Activated naive CD4-positive, alpha-beta T cell treated with anti-CD3 and anti-CD28 coated beads, Interleukin-2, amount 10 ng/mL, durations not matched to agents 7 days and 5 days (primary cell): ENCODE results near the gene RPS23.
A peak's percentile ranks its signal among the peaks of the same experiment; 100 is the strongest.

Source experiments
- CTCF ChIA-PET: fragments of 350-600 bp; sonication (Branson Sonifier 250); formaldehyde crosslinking; loops from one replicate; lab custom pipeline; 2021; ENCODE audit warnings: antibody characterized with exemption; lab: Charles Lee
- DNase-seq: peaks from one replicate; pipeline ENCODE4 v3.0.0-alpha.2; 2020
- H3K27ac Mint-ChIP-seq: one replicate; pipeline ENCODE4 v1.8.0; 2021; ENCODE audit warnings: mild to moderate bottlenecking, moderate library complexity, mixed read lengths
- H3K27me3 Mint-ChIP-seq: one replicate; pipeline ENCODE4 v1.8.0; 2021; ENCODE audit warnings: mild to moderate bottlenecking, mixed read lengths
- H3K36me3 Mint-ChIP-seq: one replicate; pipeline ENCODE4 v1.8.0; 2021; ENCODE audit warnings: mixed read lengths
- H3K4me1 Mint-ChIP-seq: one replicate; pipeline ENCODE4 v1.8.0; 2021; ENCODE audit warnings: mixed read lengths
- H3K4me3 Mint-ChIP-seq: one replicate; pipeline ENCODE4 v1.8.0; 2021; ENCODE audit warnings: mild to moderate bottlenecking, moderate library complexity, mixed read lengths
- H3K9me3 Mint-ChIP-seq: one replicate; pipeline ENCODE4 v1.8.0; 2021; ENCODE audit warnings: mixed read lengths

The RPS23 gene

DNA sequence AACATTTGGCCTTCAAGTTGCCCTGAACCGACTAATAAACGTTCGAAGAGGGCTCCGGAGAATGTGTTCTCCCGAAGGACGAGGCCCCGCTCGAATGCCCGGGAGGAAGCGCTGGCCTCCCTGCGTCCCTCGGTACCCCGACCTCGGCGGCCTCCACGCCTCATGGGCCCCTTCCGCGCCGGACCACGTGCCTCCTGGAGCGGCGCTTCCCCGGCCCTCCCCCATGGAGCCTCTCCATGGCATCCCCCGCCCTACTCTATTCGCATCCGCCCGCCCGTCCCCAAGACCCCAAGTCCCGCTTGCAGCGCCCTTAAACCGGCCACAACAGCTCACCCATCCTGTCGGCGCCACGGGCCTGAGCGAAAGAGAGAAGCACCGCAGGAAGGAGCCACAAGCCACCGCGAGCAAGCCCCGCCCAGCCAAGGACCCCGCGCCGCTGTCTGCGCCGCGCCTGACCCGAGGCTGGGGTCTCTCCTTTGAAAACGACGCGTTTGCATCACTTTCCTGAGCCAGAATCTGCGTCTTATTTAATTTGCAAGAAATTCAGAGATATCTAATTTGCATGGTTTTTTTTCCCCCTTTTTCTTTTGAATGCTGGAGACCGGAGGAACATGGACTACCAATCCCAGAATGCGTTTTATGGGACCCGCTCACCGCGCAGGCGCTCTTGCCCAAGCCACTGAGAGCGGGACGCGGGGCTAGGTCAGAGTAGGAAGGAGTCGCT, at the start of gene RPS23:
TSS of gene RPS23 (minus strand) at position 368 of the 724 bp plus-strand sequence. CDS start at position 337, 31 bp downstream.
- CTCF ChIA-PET: interaction anchor here (1.3 kb wide), 1 partner anchor 19 kb away, joined by 5 read pairs; no protein-coding TSS in a partner anchor
- no peaks in the 10 kb centered on the region for H3K9me3 Mint-ChIP-seq
- peak within 1 kb of the TSS; percentile 91 for H3K4me3 Mint-ChIP-seq
- H3K36me3 Mint-ChIP-seq: peaks cover 38% of the 10 kb centered on the region
- H3K27me3 Mint-ChIP-seq: peaks cover 4% of the 10 kb centered on the region
- H3K27ac Mint-ChIP-seq: peak within 1 kb of the TSS; percentile 97
- peaks cover 53% of the 10 kb centered on the region for H3K4me1 Mint-ChIP-seq
- DNase-seq: peak; percentile 92

- Mint-ChIP-seq H3K36me3 (no peaks in the 10 kb centered on the region), H3K9me3 (no peaks in the 10 kb centered on the region)
- no peak for DNase-seq
Measured at GRCh38 chr5:82327941-82328340, 49.8 kb upstream of the RPS23 start.

DNA sequence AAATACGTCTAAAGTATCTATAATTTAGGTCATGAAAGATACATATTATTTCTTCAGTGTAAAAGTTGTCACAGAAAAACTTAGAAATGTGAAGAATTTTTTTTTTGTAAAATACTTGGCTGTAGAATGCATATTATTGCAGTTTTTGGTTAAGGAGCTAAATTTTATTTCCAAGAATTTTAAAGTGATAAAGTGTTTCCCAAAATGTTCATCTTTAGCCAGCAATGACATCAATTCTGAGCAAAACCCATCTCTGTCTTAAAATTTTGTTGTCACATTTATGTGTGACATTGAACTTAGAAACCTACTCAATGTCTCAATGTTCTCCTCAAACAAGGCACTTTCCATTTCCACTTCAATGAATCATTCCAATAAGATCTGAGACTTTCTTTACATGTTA, 47.8 kb upstream of the RPS23 start:
- CTCF ChIA-PET: no interaction called here
- Mint-ChIP-seq H3K4me3 (no peak overlapping the region), H3K27me3 (peaks cover 15% of the 10 kb centered on the region), H3K4me1 (no peaks in the 10 kb centered on the region), H3K27ac (no peak overlapping the region), H3K36me3 (no peaks in the 10 kb centered on the region), H3K9me3 (no peaks in the 10 kb centered on the region)
- DNase-seq: no peak

More at GRCh38 chr5:82327941-82328340, 49.8 kb upstream of the RPS23 start:
- no peak overlapping the region for H3K4me3 Mint-ChIP-seq
- no peak overlapping the region for H3K27ac Mint-ChIP-seq
- CTCF ChIA-PET: interaction anchor here (2.3 kb wide), 1 partner anchor 22 kb away, joined by 14 read pairs; no protein-coding TSS in a partner anchor
- peaks cover 15% of the 10 kb centered on the region for H3K27me3 Mint-ChIP-seq
- H3K4me1 Mint-ChIP-seq: no peaks in the 10 kb centered on the region

DNA sequence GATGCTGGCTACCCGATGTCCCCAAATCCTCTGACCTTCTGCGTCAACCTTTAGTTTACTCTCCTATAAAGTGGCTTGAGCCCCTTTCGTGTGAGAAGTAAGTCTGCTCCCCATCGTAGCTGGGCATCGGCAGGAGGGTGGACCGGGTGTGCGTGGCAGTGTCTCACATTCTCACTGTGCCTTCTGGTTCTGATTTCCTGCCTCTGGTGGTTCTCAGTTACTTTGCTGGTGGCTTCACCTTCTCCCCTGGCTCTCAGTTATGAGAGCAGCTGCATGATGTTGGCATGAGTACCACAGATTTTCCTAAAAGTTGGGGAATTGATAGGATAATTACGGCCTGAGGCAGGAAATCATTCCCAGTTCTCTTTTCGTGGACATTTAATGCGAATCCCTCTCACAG, 47.0 kb upstream of the RPS23 start:
- peaks cover 15% of the 10 kb centered on the region for H3K27me3 Mint-ChIP-seq
- H3K4me3 Mint-ChIP-seq: no peak overlapping the region
- H3K9me3 Mint-ChIP-seq: no peaks in the 10 kb centered on the region
- no peak for DNase-seq
- no peak overlapping the region for H3K27ac Mint-ChIP-seq
- H3K4me1 Mint-ChIP-seq: no peaks in the 10 kb centered on the region
- H3K36me3 Mint-ChIP-seq: no peaks in the 10 kb centered on the region
- CTCF ChIA-PET: no interaction called here

DNA sequence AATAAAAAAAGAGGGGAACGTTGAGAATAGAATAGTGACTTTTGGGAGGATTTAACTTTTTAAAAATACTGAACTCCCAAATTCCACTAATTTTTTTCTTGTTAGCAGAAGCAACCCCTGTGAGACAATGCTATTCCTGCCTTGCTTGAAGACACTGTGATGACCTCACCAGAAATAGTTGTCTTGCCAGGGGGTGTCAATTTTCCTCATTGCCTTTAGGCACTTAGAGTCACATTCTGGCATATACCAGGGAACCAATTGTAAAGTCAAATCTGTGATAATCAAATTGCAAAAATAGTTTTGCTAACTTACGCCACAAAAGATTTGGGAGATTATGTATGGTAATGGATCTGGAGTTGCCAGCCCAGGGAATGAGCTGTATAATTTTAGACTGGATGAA, 42.8 kb upstream of the RPS23 start:
- CTCF ChIA-PET: interaction anchor here (2.0 kb wide), 1 partner anchor 8 kb away, joined by 5 read pairs; no protein-coding TSS in a partner anchor

DNA sequence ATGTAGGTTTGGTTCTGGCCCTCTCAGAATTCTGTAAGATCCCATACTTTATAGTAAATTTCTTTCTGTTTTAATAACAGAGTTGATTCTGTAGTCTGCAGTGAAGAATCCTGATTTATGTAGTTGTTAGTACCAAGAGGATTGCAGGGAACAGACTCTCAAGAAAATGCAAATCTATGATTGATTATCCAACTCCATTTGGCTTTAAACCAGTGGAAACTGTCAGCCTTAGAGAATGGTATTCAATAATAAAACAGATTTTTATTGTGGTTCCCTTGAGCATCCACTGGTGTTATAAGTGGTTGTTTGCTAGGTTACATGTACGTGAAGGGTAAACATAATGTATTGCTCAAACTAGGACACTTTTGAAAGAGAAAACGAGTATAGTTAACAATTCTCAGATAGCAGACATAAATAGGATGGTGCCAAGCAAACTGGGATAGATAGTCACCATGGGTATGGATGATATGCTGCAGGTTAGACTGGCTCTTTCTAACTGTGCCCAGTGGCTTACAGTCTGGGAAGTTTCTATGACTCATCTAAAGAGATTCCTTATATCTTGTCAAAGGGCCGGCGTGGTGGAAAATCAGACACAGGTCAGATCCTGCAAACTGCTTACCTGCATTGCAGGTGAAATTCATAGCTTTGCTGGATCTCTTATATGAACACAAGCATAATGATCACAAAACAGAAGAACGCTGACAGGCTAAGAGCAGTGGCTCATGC, 41.7 kb upstream of the RPS23 start:
- Mint-ChIP-seq H3K27ac (no peak overlapping the region), H3K27me3 (peaks cover 11% of the 10 kb centered on the region)

More for the DNA sequence above, 42.8 kb upstream of the RPS23 start:
- no peaks in the 10 kb centered on the region for H3K9me3 Mint-ChIP-seq
- DNase-seq: no peak
- no peak overlapping the region for H3K4me3 Mint-ChIP-seq
- no peaks in the 10 kb centered on the region for H3K4me1 Mint-ChIP-seq
- H3K27ac Mint-ChIP-seq: no peak overlapping the region
- H3K36me3 Mint-ChIP-seq: no peaks in the 10 kb centered on the region
- H3K27me3 Mint-ChIP-seq: peaks cover 19% of the 10 kb centered on the region

DNA sequence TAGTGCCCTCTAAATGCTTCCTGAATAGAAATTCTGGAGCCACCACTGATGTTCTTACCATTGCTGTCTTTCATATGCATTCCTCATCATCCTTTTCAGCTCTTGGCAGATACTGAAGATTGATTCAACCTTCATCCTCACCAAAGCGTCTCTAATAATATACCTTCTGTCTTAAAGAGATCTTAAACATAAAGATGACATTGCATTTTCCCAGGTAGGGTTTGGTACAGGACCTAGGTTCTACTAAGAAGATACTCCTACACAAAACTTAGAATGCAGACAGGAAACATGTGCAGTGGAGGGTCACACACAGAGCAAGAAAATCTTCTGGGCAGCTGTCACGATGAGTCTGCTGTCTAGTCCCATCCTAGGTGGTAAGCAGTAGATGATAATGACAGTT, 41.0 kb upstream of the RPS23 start:
- DNase-seq: no peak
- no peaks in the 10 kb centered on the region for H3K36me3 Mint-ChIP-seq
- CTCF ChIA-PET: no interaction called here
- H3K4me3 Mint-ChIP-seq: no peak overlapping the region
- H3K4me1 Mint-ChIP-seq: no peaks in the 10 kb centered on the region
- H3K27ac Mint-ChIP-seq: no peak overlapping the region
- H3K27me3 Mint-ChIP-seq: peaks cover 11% of the 10 kb centered on the region
- H3K9me3 Mint-ChIP-seq: no peaks in the 10 kb centered on the region

More for the DNA sequence above, 41.7 kb upstream of the RPS23 start:
- Mint-ChIP-seq H3K36me3 (no peaks in the 10 kb centered on the region), H3K4me3 (no peak overlapping the region), H3K9me3 (no peaks in the 10 kb centered on the region), H3K4me1 (no peaks in the 10 kb centered on the region)
- no peak for DNase-seq
- CTCF ChIA-PET: no interaction called here

GRCh38 chr5:82314964-82315758, 37.0 kb upstream of the RPS23 start:
- no peaks in the 10 kb centered on the region for H3K36me3 Mint-ChIP-seq
- CTCF ChIA-PET: interaction anchor here (1.5 kb wide), 1 partner anchor 33 kb away, joined by 4 read pairs; no protein-coding TSS in a partner anchor
- no peaks in the 10 kb centered on the region for H3K4me1 Mint-ChIP-seq
- DNase-seq: no peak
- H3K27me3 Mint-ChIP-seq: peaks cover 7% of the 10 kb centered on the region
- no peak overlapping the region for H3K27ac Mint-ChIP-seq
- no peak overlapping the region for H3K4me3 Mint-ChIP-seq
- no peaks in the 10 kb centered on the region for H3K9me3 Mint-ChIP-seq

- peaks cover 2% of the 10 kb centered on the region for H3K27me3 Mint-ChIP-seq
- CTCF ChIA-PET: interaction anchor here (0.6 to 3.0 kb wide), 15 partner anchors 9 to 1118 kb away, joined by 3 to 22 read pairs (median 7); no protein-coding TSS in a partner anchor
- no peaks in the 10 kb centered on the region for H3K9me3 Mint-ChIP-seq
- no peaks in the 10 kb centered on the region for H3K4me1 Mint-ChIP-seq
- no peak overlapping the region for H3K27ac Mint-ChIP-seq
- DNase-seq: no peak
- peaks cover 3% of the 10 kb centered on the region for H3K36me3 Mint-ChIP-seq
- no peak overlapping the region for H3K4me3 Mint-ChIP-seq
Measured at GRCh38 chr5:82313016-82313415, 34.9 kb upstream of the RPS23 start.

DNA sequence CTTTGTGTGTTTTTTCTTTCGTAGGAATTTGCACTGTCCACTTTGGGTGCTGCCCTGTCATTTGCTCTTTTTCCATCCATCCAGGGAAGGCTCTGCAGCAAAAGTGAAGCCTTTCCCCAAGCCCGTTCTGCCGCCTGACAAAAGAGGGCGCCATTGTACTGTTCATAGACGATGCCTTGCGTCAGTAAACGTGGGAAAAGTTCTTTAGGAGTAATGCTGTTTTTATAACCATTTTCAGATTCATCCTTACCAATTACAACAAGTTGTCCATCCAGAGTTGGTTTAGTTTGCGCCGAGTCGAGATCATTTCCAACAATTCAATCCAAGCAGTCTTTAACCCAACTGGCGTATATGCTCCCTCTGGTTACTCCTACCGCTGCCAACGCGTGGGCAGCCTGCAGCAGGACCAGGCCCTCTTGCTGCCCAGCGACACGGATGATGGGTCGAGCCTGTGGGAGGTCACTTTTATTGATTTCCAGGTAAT, 34.3 kb upstream of the RPS23 start:
- no peak overlapping the region for H3K27ac Mint-ChIP-seq
- H3K4me3 Mint-ChIP-seq: no peak overlapping the region
- peak; percentile 60 for DNase-seq
- CTCF ChIA-PET: interaction anchor here (0.6 to 3.0 kb wide), 23 partner anchors 8 to 1257 kb away, joined by 3 to 22 read pairs (median 5); no protein-coding TSS in a partner anchor
- H3K9me3 Mint-ChIP-seq: no peaks in the 10 kb centered on the region
- H3K27me3 Mint-ChIP-seq: no peaks in the 10 kb centered on the region
- no peaks in the 10 kb centered on the region for H3K4me1 Mint-ChIP-seq
- peaks cover 3% of the 10 kb centered on the region for H3K36me3 Mint-ChIP-seq

- CTCF ChIA-PET: no interaction called here
- Mint-ChIP-seq H3K36me3 (peaks cover 3% of the 10 kb centered on the region), H3K27ac (no peak overlapping the region), H3K27me3 (no peaks in the 10 kb centered on the region), H3K9me3 (no peaks in the 10 kb centered on the region), H3K4me1 (no peaks in the 10 kb centered on the region), H3K4me3 (no peak overlapping the region)
- no peak for DNase-seq
Measured at GRCh38 chr5:82309091-82309531, 31.0 kb upstream of the RPS23 start.

GRCh38 chr5:82308416-82308815, 30.3 kb upstream of the RPS23 start:
- no peaks in the 10 kb centered on the region for H3K9me3 Mint-ChIP-seq
- CTCF ChIA-PET: no interaction called here
- DNase-seq: no peak
- no peak overlapping the region for H3K27ac Mint-ChIP-seq
- H3K27me3 Mint-ChIP-seq: no peaks in the 10 kb centered on the region
- no peaks in the 10 kb centered on the region for H3K4me1 Mint-ChIP-seq
- no peak overlapping the region for H3K4me3 Mint-ChIP-seq
- peaks cover 3% of the 10 kb centered on the region for H3K36me3 Mint-ChIP-seq

- no peak for DNase-seq
- Mint-ChIP-seq H3K36me3 (peaks cover 3% of the 10 kb centered on the region), H3K4me1 (no peaks in the 10 kb centered on the region), H3K4me3 (no peak overlapping the region), H3K27ac (no peak overlapping the region), H3K27me3 (no peaks in the 10 kb centered on the region), H3K9me3 (no peaks in the 10 kb centered on the region)
- CTCF ChIA-PET: no interaction called here
Measured at GRCh38 chr5:82307451-82307850, 29.3 kb upstream of the RPS23 start.

GRCh38 chr5:82306151-82306550, 28.0 kb upstream of the RPS23 start:
- Mint-ChIP-seq H3K9me3 (no peaks in the 10 kb centered on the region), H3K4me1 (no peaks in the 10 kb centered on the region), H3K27ac (no peak overlapping the region), H3K27me3 (no peaks in the 10 kb centered on the region), H3K4me3 (no peak overlapping the region), H3K36me3 (peaks cover 3% of the 10 kb centered on the region)
- no peak for DNase-seq
- CTCF ChIA-PET: no interaction called here
